Measurements from ENCODE around the gene SMYD4.
"Not testable (repeated sequence)": the region's sequence is repeated elsewhere in the genome, so short reads cannot be mapped to it uniquely, and the experiment has no call there.

The SMYD4 gene, protein sequence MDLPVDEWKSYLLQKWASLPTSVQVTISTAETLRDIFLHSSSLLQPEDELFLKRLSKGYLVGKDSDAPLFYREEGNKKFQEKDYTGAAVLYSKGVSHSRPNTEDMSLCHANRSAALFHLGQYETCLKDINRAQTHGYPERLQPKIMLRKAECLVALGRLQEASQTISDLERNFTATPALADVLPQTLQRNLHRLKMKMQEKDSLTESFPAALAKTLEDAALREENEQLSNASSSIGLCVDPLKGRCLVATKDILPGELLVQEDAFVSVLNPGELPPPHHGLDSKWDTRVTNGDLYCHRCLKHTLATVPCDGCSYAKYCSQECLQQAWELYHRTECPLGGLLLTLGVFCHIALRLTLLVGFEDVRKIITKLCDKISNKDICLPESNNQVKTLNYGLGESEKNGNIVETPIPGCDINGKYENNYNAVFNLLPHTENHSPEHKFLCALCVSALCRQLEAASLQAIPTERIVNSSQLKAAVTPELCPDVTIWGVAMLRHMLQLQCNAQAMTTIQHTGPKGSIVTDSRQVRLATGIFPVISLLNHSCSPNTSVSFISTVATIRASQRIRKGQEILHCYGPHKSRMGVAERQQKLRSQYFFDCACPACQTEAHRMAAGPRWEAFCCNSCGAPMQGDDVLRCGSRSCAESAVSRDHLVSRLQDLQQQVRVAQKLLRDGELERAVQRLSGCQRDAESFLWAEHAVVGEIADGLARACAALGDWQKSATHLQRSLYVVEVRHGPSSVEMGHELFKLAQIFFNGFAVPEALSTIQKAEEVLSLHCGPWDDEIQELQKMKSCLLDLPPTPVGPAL

GRCh38 chr17:1829592-1830257 is at the start of gene SMYD4, which contains the start of gene RPA1:
Gene SMYD4 (minus strand): TSS chr17:1829902. CDS start chr17:1827994, 1,908 bp downstream.
Gene RPA1 (plus strand): TSS chr17:1830005. CDS start chr17:1830094, 89 bp downstream.
- DNase-seq = peak; percentile 89

DNA sequence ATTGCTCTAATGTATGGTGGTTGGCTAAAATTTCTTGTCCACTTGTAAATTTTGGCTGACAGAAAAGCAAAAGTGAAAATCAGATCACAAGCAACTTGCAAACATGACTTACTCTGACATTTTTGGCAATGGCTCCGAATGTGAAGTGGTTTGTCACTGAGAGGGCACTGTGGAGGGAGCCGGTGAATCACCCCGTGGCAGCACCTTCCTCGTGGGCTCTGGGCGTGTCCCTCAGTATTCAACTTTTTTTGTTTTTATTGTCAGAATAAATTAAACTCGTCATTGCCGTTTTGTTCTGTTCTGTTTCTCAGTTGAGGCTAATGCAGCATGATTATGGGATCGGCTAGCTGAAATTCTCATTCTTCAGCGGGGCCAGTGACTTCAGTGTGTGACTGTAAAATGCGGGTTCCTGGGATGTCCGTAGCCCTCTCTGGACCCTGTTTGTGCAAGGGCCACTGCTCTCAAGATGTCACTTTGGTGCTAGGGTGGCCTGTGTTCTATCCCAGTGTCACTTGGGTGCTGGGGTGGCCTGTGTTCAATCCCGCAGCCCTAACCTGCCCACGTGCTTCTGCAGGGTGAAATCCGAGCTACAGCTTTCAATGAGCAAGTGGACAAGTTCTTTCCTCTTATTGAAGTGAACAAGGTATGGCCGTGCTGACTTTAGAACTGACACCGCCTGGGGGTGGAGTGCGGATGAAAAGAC is 48.9 kb upstream of the SMYD4 start:
- no peak for DNase-seq

DNA sequence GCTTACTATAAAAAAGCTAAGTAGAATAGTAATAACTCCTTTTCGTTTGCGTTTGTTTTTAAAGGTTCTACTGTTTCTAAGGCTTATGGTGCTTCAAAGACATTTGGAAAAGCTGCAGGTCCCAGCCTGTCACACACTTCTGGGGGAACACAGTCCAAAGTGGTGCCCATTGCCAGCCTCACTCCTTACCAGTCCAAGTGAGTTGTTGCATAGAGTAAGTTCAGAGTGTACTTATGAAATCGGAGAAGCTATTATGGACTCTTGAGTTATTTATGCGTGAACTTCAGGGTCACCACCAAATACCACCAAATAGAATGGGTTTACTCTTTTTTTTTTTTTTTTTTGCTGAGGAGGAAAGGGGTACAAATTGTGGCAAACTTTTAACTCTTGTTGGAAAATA is 45.9 kb upstream of the SMYD4 start:
- DNase-seq = no peak

- DNase-seq = no peak
Observed at GRCh38 chr17:1873418-1873817, 43.7 kb upstream of the SMYD4 start.

DNA sequence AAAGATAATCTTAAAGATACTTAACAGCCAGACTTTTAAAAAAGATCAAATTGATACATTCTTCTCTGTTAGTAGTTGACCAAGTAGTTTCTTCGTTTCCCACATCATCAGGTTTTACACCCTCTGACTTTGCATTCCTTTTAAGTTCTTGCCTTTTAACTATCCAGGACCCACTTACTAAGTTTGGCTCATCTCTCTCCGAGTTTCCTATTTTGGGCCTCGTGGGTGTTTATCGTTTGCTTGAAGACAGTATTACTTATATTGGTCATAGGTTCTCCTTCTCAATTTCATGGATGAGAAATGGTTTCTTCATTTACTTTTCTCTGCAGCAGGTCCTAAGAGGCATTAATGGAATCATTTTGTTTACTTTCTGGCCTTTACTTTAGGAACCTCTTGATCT is 43.3 kb upstream of the SMYD4 start:
- DNase-seq = no peak

GRCh38 chr17:1872254-1872653 is 42.6 kb upstream of the SMYD4 start:
- DNase-seq = no peak

GRCh38 chr17:1871756-1872155 is 42.1 kb upstream of the SMYD4 start:
- DNase-seq = no peak

- DNase-seq = no peak
Observed at GRCh38 chr17:1870592-1870991, 40.9 kb upstream of the SMYD4 start.

DNA sequence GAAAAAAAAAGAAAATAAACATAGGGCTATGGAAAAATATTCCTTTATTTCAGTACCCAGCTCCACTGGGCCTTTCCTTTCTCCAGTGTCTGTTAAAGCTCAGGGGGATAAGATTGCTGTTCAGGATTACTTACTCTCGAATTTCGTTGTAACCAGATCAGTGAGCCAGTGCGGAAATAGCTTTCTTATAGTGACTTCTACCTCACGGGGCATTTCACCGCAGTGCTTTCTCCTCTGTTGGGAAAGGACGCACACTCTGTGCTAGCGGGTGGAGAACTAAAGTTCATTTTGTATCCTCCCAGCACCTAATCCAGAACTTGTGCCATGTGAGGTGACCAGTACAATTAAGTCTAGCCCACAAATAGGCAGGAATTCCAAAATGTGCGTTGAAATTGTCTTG is 38.4 kb upstream of the SMYD4 start:
- DNase-seq = no peak

DNA sequence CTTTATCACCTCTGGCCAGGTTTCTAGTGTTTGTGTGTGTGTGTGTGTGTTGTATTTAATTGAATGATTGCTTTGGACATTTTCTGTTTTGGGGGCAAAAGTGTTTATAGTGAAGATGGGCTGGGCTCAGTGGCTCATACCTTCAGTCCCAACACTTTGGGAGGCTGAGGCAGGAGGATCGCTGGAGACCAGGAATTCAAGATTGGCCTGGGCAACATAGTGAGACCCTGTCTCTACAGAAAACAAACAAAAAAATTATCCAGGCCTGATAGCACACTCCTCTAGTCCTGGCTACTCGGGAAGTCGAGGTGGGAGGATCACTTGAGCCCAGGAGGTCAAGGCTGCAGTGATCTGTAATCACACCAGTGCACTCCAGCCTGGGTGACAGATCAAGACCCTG is 37.6 kb upstream of the SMYD4 start:
- DNase-seq = no peak

GRCh38 chr17:1865252-1866037 is 35.7 kb upstream of the SMYD4 start:
- DNase-seq = peak; percentile 58

- DNase-seq = no peak
Observed at GRCh38 chr17:1861391-1862010, 31.8 kb upstream of the SMYD4 start.

GRCh38 chr17:1860978-1861377 is 31.3 kb upstream of the SMYD4 start:
- DNase-seq = no peak

GRCh38 chr17:1856462-1856861 is 26.8 kb upstream of the SMYD4 start:
- not testable (repeated sequence) for DNase-seq

DNA sequence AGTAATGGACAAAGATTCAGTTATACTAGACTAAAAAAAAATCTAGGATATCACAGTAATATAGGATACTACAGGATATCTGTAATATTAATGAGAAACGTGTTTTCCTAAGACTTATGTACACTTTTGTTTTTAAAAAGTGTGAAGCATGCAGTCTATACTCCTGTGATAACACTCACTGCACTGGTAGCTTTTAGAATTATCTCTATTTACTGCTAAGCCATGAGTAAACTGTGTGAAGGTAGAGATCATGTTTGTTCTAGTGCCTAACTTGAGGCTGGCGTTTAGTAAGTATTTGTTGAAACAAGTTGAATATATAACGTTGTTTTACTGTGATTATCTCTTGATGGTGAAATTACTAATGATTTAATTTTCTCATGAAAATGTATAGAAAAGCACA is 24.0 kb upstream of the SMYD4 start:
- no peak for DNase-seq

- peak; percentile 20 for DNase-seq
Observed at GRCh38 chr17:1852327-1852726, 22.6 kb upstream of the SMYD4 start.

DNA sequence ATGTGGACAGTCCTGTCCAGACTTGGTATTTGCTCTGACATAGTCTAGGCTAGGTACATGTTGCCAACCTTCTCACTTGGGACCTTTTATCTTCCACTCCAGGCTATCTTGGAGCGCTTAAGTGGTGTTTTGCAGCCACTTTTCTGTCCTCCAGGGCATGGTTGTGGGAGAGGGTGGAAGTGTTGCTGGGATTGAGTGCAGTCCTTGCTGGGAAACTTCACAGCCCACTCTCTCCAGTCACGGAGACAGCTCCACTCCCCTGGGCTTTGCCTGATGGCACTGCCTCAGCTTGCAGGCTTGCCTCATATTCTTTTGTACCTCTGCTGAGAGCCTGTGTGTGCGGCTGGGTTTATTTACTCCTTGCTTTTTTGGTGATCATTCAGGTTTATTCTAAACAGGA is 17.5 kb upstream of the SMYD4 start:
- DNase-seq = no peak

- no peak for DNase-seq
Observed at GRCh38 chr17:1843947-1844346, 14.2 kb upstream of the SMYD4 start.

DNA sequence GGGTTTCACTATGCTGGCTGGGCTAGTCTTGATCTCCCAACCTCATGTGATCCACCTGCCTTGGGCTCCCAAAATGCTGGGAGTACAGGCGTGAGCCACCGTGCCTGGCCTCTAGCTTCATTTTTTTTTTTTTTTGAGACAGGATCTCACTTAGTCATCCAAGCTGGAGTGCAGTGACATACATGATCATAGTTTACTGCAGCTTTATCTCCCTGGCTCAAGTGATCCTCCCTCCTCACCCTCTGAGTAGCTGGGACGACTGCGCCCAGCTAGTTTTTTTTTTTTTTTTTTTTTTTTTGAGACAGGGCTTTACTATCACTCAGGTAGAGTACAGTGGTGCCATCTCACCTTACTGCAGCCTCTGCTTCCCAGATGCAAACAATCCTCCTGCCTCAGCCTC is 9.8 kb upstream of the SMYD4 start:
- DNase-seq = no peak

DNA sequence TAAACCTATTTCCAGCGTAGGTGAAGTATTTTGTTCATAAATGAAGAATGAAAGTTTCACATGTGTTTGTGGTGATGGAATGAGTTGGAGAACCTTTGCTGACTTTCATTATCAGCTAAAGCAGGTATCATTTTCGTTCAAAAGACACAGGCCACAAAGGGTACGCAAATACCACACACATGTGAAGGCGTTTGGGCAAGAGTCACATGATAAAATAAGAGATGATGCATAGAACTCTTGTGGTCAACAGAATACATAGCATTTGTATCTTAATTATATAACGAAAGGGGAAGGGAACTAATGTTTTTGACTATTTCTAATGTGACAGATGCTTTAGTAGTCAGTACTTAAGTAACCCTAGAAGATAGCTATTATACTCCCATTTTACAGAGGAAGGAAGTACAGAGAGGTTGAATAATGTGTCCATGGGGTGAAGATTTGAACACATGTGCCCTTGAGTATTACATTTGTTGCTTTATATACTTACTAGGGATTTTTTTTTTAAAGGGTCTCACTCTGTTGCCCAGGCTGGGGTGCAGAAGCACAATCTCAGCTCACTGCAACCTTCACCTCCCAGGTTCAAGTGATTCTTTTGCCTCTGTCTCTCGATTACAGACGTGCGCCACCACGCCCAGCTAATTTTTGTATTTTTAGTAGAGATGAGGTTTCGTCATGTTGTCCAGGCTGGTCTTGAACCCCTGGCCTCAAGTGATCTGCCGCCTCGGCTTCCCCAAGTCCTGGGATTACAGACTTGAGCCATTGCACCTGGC is 4.9 kb upstream of the SMYD4 start:
- DNase-seq = peak; percentile 74

DNA sequence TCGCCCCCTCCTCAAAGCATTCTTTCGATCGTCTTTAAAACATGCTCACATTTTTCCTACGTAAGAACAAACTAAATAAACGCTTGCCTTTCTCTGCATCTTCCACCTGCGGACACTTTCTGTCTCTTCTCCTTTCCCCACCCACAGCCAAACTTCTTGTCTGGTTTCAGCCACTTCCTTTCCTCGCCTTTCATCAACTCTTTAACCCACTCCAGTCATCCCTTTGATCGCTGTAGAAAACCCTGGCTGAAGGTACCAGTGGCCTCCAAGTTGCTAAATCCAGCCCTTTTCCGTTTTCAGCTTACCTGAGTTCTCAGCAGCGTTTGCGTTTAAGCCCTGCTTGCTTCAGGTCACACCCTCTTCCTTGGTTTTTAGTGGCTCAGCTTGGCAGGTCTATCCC is 586 bp upstream of the SMYD4 start:
- DNase-seq = no peak

Data from inflammatory macrophage treated with lipopolysaccharide for 4 hours (primary cell).